ENCODE measurements around the gene WDR88.
"Not testable (repeated sequence)": the region's sequence is repeated elsewhere in the genome, so short reads cannot be mapped to it uniquely, and the experiment has no call there.

WDR88 gene

GRCh38 chr19:33207040-33207620 is 75.2 kb downstream of the WDR88 start:
- DNase-seq, result peak in 3 of 10 donors; percentile 59 to 80 (median 66)
- intact Hi-C loops (cut with DNase I), result no loop called here

DNA sequence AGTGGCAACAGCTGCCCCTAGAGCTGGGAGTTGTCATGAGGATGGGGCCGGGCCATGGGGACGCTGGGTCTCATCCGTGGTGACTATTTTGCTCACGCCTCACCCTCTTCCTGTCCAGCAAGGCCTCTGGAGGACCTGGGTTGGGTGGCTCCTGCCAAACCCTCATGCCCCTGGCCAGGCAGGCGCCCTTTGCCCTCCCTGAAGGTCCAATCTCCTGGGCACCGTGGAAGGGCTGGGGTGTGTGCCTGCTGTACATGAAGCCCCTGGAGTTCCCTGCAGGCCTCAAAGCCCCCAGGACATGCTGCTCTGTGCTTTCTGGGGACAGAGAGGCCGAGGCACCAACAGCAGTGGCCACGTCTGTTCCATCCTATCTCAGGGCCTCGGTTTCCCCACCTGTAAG is 76.0 kb downstream of the WDR88 start:
- intact Hi-C loops (cut with DNase I), result no loop called here
- DNase-seq, result peak in 2 of 10 donors; percentile 49 to 63

DNA sequence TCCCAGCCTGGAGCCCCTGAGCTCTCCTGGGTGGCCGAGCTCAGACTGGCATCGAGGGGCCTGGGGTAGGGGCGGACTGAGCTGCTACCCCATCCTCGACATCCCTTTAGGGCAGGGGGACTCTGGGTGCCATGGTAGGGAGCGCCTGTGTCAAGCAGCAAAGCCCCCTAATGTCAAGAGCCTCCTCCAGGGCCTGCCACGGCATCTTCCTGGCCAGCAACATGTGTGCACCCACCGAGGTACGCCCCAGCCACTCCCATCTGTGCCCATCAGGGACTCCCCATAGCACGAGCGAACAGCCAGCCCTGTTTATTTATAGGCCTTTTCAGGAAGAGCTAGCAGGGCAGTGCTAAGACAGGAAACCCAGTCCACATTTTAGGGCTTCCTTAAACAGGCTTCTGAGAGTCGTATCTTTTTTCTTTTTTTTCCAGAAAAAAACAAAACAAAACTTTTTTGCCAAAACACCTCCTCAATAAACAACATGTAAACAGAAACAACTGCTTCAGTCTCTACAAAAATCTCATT is 76.5 kb downstream of the WDR88 start:
- intact Hi-C loops (cut with DNase I), result no loop called here
- DNase-seq, result peak in 2 of 10 donors; percentile 65 to 74

DNA sequence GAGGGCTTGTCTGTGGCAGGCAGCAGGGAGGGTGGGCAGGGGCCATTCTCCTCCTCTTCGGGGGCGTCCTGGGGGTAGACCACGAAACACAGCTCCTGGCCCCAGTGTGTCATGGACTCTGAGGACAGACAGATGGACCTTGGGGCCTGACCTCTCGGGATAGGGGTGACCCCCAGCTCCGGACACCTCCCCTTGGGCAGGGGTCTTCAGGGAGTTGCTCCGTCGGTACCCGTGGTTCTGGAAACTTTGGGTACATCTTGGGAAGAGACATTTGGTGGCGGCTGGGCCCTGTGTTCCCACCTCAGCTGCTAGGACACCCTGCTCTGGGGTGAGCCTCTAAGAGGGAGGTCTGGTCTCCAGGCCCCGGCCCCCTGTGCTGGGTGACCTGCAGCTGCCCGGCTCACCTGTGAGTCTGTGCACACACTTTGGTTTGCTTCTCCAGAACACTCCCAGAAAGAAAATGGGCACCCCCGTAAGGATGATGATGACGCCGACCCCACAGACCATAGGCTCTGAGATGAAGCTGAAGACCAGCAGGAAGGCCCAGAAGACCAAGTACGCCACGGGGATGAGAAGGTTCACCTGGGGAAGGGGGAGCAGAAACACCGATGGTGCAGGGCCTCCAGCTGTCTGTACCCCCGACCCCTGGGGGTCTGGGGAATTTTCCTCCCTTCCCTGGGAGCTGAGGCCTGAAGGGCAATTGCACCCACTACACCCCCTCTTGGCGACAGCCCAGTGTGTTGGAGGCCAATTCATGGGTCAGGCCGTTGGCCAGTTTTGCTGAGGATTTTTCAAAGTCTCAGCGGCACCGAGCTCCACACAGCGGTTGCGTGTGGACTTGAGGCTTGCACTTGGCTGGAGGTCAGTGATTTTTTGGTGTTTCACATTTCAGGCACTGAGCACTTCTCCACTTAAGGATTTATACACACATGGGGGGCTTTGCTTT is 77.3 kb downstream of the WDR88 start:
- intact Hi-C loops (cut with DNase I), result no loop called here
- peak in 3 of 10 donors; percentile 69 to 89 (median 80) for DNase-seq

DNA sequence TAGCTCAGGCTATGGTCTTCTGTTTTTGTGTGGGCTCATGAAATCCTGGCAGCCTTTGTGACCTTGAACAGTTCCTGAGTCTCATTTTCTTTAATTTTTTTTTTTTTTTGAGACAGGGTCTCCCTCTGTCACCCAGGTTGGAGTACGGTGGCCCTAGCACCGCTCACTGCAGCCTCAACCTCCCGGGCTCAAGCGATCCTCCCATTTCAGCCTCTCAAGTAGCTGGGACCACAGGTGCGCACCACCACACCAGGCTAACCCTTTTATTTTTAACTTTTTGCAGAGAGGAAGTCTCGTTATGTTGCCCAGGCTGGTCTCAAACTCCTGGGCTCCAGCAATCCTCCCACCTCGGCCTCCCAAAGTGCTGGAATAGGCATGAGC is 77.9 kb downstream of the WDR88 start:
- DNase-seq, result peak in 2 of 10 donors; percentile 35 to 55
- intact Hi-C loops (cut with DNase I), result not testable (repeated sequence)

- intact Hi-C loops (cut with DNase I), result no loop called here
- peak in 2 of 10 donors; percentile 59 to 63 for DNase-seq
Measured at GRCh38 chr19:33210266-33210940, 78.5 kb downstream of the WDR88 start.

DNA sequence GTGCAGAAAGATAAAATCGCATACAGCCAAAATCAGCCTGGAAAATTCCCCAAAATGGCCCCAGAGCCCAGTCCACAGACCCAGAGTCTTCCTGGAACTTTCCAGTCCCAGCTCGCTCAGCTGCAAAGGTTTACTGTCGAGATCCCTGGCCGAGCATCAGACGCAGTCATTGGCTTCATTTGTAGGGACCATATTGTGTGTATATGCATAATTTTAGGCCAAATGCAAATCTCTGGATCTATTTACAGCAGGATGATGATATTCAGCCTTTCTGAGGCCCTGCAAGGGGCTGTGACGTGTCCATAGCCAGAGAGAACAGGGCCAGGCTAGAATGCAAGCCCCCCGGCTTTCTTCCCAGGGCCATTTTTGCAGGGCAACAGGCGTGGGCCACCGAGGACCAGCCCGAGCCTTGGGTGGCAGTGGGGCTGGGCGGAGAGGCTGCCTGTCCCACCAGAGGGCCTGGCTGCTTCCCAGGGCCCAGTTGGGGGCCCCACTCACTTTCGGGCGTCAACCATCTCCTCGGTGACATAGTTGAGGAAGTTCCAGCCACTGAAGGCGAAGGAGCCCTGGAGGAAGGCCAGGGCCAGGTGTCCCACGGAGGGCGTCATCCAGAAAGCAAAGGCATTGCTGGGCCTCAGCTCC is 80.0 kb downstream of the WDR88 start:
- intact Hi-C loops (cut with DNase I), result no loop called here
- DNase-seq, result peak in 2 of 10 donors; percentile 50 to 58

DNA sequence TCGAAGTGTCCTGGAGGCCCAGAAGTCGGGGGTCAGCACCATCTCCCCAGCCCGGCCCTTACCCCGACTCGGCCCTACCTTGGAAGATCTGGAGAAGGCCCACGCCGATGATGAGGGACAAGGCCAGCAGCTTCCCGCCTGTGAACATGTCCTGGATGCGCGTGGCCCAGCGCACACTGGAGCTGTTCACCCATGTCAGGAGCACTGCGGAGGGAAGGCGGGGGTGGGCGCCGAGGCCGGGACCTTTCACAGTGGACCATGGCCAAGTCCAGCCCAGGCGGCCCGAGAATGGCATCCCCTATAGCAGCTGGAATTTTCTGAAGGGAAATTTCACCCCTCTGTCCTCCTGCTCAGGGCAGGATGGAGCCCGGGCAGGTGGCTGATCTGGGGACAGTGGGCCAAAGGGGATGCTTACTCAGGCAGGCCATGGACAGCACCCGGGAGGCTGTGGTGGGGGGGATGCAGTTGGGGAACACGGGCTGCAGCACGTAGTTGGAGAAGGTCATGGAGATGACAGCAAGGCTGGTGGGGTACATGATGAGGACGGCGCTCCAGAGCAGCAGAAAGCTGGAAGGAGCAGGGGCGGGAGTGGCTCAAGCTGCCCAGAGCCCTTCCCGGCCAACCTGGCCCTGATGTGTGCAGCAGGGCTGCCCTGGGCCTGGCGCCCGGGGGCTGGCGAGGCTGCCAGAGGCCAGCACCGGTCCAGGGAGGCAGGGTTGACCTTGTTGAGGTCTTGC is 80.7 kb downstream of the WDR88 start:
- DNase-seq, result peak in 2 of 10 donors; percentile 68 to 77
- intact Hi-C loops (cut with DNase I), result no loop called here

- intact Hi-C loops (cut with DNase I), result no loop called here
- DNase-seq, result peak in 2 of 10 donors; percentile 19 to 79
Measured at GRCh38 chr19:33214596-33214995, 82.7 kb downstream of the WDR88 start.

DNA sequence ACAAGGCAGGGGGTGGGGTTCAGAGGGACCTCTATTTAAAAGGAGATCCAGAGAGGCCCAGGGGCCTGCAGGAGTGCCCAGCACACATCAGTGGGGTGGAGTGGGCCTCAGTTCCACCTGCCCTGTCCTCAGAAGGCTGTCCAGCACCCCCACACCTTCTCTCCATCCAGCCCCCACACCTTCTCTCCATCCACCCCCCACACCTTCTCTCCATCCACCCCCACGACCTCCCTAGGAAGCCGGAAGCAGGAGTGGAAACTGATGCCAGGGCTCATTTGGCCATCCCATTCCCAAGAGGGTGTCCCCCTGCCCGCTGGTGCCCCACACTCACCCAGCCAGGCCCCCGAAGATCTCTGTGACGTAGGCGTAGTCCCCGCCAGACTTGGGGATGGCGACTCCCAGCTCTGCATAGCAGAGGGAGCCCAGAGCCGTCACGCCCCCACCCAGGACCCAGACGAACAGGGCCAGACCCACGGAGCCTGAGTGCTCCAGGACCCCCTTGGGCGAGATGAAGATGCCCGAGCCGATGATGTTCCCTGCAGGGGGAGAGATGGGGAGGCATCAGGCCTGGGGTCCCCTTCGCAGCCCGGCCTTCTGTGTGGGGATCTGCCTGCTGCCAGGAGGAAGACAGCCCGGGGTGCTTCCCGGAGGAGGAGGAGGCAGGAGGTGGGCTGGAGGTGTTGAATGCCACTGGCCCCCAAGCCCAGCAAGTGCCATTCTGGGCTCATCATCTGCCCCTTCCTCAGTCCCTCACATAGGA is 83.7 kb downstream of the WDR88 start:
- intact Hi-C loops (cut with DNase I), result no loop called here

GRCh38 chr19:33216198-33216830 is 84.4 kb downstream of the WDR88 start:
- intact Hi-C loops (cut with DNase I), result no loop called here
- DNase-seq, result peak in 1 of 10 donors; percentile 50

More for the DNA sequence above, 83.7 kb downstream of the WDR88 start:
- peak in 1 of 10 donors; percentile 57 for DNase-seq

- no peak for DNase-seq
- intact Hi-C loops (cut with DNase I), result no loop called here
Measured at GRCh38 chr19:33217881-33218280, 86.0 kb downstream of the WDR88 start.

- intact Hi-C loops (cut with DNase I), result no loop called here
- DNase-seq, result peak in 1 of 10 donors; percentile 54
Measured at GRCh38 chr19:33219261-33219815, 87.4 kb downstream of the WDR88 start.

DNA sequence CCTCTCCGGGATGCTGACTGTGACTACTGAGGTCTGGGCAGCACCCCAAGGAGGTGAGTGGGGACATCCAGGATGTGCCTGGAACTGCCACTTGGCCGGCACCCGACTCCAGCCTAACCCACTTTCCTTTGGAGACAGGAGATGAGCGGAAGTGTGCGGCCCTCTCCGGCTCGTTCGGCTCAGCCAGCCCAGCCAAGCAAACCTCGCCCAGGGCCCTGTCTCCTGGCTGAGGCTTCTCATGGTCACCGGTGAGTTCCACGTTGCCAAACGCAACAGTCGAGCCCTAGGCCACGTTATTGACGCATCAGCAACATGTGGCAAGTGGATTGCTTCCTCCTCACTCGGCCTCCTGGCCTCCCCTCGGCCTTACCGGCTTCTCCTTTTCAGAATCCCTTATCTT is 88.2 kb downstream of the WDR88 start:
- intact Hi-C loops (cut with DNase I), result no loop called here
- peak in 1 of 10 donors; percentile 59 for DNase-seq

GRCh38 chr19:33220735-33221134 is 88.8 kb downstream of the WDR88 start:
- peak in 1 of 10 donors; percentile 57 for DNase-seq
- intact Hi-C loops (cut with DNase I), result no loop called here

GRCh38 chr19:33221638-33222037 is 89.7 kb downstream of the WDR88 start:
- peak in 1 of 10 donors; percentile 63 for DNase-seq
- intact Hi-C loops (cut with DNase I), result no loop called here

DNA sequence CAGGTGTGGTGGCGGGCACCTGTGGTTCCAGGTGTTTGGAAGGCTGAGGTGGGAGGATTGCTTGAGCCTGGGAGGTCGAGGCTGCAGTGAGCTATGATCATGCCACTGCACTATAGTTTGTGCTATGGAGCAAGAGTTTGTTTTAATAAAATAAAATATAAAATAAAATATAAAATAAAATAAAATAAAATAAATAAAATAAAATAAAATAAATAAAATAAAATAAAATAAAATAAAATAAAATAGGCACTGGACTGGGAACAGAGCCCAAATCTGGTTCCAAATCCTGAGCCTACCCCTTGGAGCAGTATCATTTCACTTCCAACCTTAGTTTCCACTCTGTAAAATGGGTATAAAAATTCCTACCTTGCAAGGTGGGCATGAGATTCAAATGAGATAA is 90.3 kb downstream of the WDR88 start:
- intact Hi-C loops (cut with DNase I); DNase-seq: not testable (repeated sequence)

Data from posterior cingulate gyrus (tissue), 11 donors.